ENCODE results near the gene MXI1.

The MXI1 gene

GRCh38 chr10:110241407-110241806 is 34.0 kb downstream of the MXI1 start:
- H3K79me2 ChIP-seq (ENCODE audit: insufficient read depth, low read length) = peaks cover 14% of the 10 kb centered on the region; the same call in 1 of the 2 replicates
- H3K4me1 ChIP-seq (ENCODE audit: insufficient read depth, low read length, poor library complexity, severe bottlenecking) = peaks cover 28% of the 10 kb centered on the region
- H3K4me2 ChIP-seq (ENCODE audit: low read depth, low read length, poor library complexity, severe bottlenecking) = peak overlapping the region; percentile 59
- no peak overlapping the region for H2AFZ ChIP-seq (ENCODE audit: low read length)
- TF ChIP-seq EZH2phosphoT487 (IDR thresholded peaks at IDR 0.05; ENCODE audit: borderline replicate concordance) (no peak), CTCF (conservative IDR thresholded peaks at IDR 0.05; ENCODE audit: low read length) (no peak)
- H3K9me2 ChIP-seq (replicated peaks; ENCODE audit: low read depth, low read length) = no peaks in the 10 kb centered on the region
- H3K27me3 ChIP-seq (ENCODE audit: insufficient read depth, low read length, poor library complexity, severe bottlenecking) = no peaks in the 10 kb centered on the region
- H3K9ac ChIP-seq (ENCODE audit: low read depth, low read length, poor library complexity, severe bottlenecking) = peak overlapping the region; percentile 22
- H3K4me3 ChIP-seq (ENCODE audit: low read length, poor library complexity, severe bottlenecking) = peak overlapping the region; percentile 41
- H4K20me1 ChIP-seq (ENCODE audit: insufficient read depth, low read length, poor library complexity, severe bottlenecking) = no peaks in the 10 kb centered on the region
- H3F3A ChIP-seq (ENCODE audit: low read depth) = no peaks in the 10 kb centered on the region
- H3K36me3 ChIP-seq (ENCODE audit: insufficient read depth, low read length) = peaks cover 10% of the 10 kb centered on the region; the same call in 1 of the 2 replicates
- no peaks in the 10 kb centered on the region; the same call in 1 of the 2 replicates for H3K9me3 ChIP-seq (ENCODE audit: insufficient read depth, low read depth, low read length)

- Histone ChIP-seq H3K27me3 (ENCODE audit: insufficient read depth, low read length, poor library complexity, severe bottlenecking) (no peaks in the 10 kb centered on the region), H3K4me2 (ENCODE audit: low read depth, low read length, poor library complexity, severe bottlenecking) (peak overlapping the region; percentile 59), H3F3A (ENCODE audit: low read depth) (no peaks in the 10 kb centered on the region), H3K9me3 (ENCODE audit: insufficient read depth, low read depth, low read length) (no peaks in the 10 kb centered on the region), H3K79me2 (ENCODE audit: insufficient read depth, low read length) (peaks cover 14% of the 10 kb centered on the region; the same call in 1 of the 2 replicates), H2AFZ (ENCODE audit: low read length) (peak overlapping the region; percentile 23; the same call in 1 of the 2 replicates), H3K4me1 (ENCODE audit: insufficient read depth, low read length, poor library complexity, severe bottlenecking) (peaks cover 28% of the 10 kb centered on the region), H3K9me2 (replicated peaks; ENCODE audit: low read depth, low read length) (no peaks in the 10 kb centered on the region), H3K36me3 (ENCODE audit: insufficient read depth, low read length) (peaks cover 10% of the 10 kb centered on the region; the same call in 1 of the 2 replicates), H4K20me1 (ENCODE audit: insufficient read depth, low read length, poor library complexity, severe bottlenecking) (no peaks in the 10 kb centered on the region), H3K9ac (ENCODE audit: low read depth, low read length, poor library complexity, severe bottlenecking) (peak overlapping the region; percentile 22), H3K4me3 (ENCODE audit: low read length, poor library complexity, severe bottlenecking) (peak overlapping the region; percentile 41)
- TF ChIP-seq CTCF (conservative IDR thresholded peaks at IDR 0.05; ENCODE audit: low read length) (no peak), EZH2phosphoT487 (IDR thresholded peaks at IDR 0.05; ENCODE audit: borderline replicate concordance) (no peak)
These were observed 34.4 kb downstream of the MXI1 start for GRCh38 chr10:110241841-110242240.

GRCh38 chr10:110242511-110242910 is 35.1 kb downstream of the MXI1 start:
- H4K20me1 ChIP-seq (ENCODE audit: insufficient read depth, low read length, poor library complexity, severe bottlenecking) = no peaks in the 10 kb centered on the region
- H3K36me3 ChIP-seq (ENCODE audit: insufficient read depth, low read length) = peaks cover 8% of the 10 kb centered on the region; the same call in 1 of the 2 replicates
- H3K79me2 ChIP-seq (ENCODE audit: insufficient read depth, low read length) = peaks cover 14% of the 10 kb centered on the region; the same call in 1 of the 2 replicates
- H3F3A ChIP-seq (ENCODE audit: low read depth) = no peaks in the 10 kb centered on the region
- no peaks in the 10 kb centered on the region for H3K27me3 ChIP-seq (ENCODE audit: insufficient read depth, low read length, poor library complexity, severe bottlenecking)
- no peaks in the 10 kb centered on the region for H3K9me2 ChIP-seq (replicated peaks; ENCODE audit: low read depth, low read length)
- H3K4me2 ChIP-seq (ENCODE audit: low read depth, low read length, poor library complexity, severe bottlenecking) = peak overlapping the region; percentile 59
- H3K4me1 ChIP-seq (ENCODE audit: insufficient read depth, low read length, poor library complexity, severe bottlenecking) = peaks cover 28% of the 10 kb centered on the region
- TF ChIP-seq EZH2phosphoT487 (IDR thresholded peaks at IDR 0.05; ENCODE audit: borderline replicate concordance) = no peak
- TF ChIP-seq CTCF (conservative IDR thresholded peaks at IDR 0.05; ENCODE audit: low read length) = no peak
- no peak overlapping the region for H3K4me3 ChIP-seq (ENCODE audit: low read length, poor library complexity, severe bottlenecking)
- H2AFZ ChIP-seq (ENCODE audit: low read length) = peak overlapping the region; percentile 23; the same call in 1 of the 2 replicates
- peak overlapping the region; percentile 22 for H3K9ac ChIP-seq (ENCODE audit: low read depth, low read length, poor library complexity, severe bottlenecking)
- no peaks in the 10 kb centered on the region for H3K9me3 ChIP-seq (ENCODE audit: insufficient read depth, low read depth, low read length)

Data from Loucy (cell line).